Stimulated activated CD4-positive, alpha-beta T cell treated with anti-CD3 and anti-CD28 coated beads, Interleukin-12 subunit alpha, Interleukin-12 subunit beta, amount 100 ng/mL, for 48 hours (primary cell): ENCODE measurements around the gene GAN.

Experiments used
- DNase-seq, 3 donors: peaks; one replicate each; pipeline ENCODE4 v3.0.0-alpha.2; 2020; ENCODE audit warnings: low read depth in 2 of 3, low spot score in 1 of 3

Gene GAN

GRCh38 chr16:81314603-81315270, at the start of gene GAN:
TSS of gene GAN (plus strand) at chr16:81314962. CDS start at chr16:81315114, 152 bp downstream.
- peak; percentile 88 to 93 (median 92) for DNase-seq

GRCh38 chr16:81265052-81265451, 49.7 kb upstream of the GAN start:
- no peak for DNase-seq

GRCh38 chr16:81265658-81266451, 48.9 kb upstream of the GAN start:
- DNase-seq: no peak

GRCh38 chr16:81266680-81267095, 48.1 kb upstream of the GAN start:
- DNase-seq: peak in 2 of 3 donors; percentile 1

- no peak for DNase-seq
These were observed 46.3 kb upstream of the GAN start for GRCh38 chr16:81268509-81268908.

- DNase-seq: no peak
These were observed 41.4 kb upstream of the GAN start for GRCh38 chr16:81273223-81273950.

GRCh38 chr16:81275064-81275532, 39.7 kb upstream of the GAN start:
- no peak for DNase-seq

GRCh38 chr16:81275795-81276194, 39.0 kb upstream of the GAN start:
- DNase-seq: no peak

GRCh38 chr16:81276323-81276722, 38.4 kb upstream of the GAN start:
- DNase-seq: no peak

- DNase-seq: no peak
These were observed 37.2 kb upstream of the GAN start for GRCh38 chr16:81277541-81278080.

- no peak for DNase-seq
These were observed 36.2 kb upstream of the GAN start for GRCh38 chr16:81278526-81278925.

GRCh38 chr16:81279392-81279791, 35.4 kb upstream of the GAN start:
- no peak for DNase-seq

- no peak for DNase-seq
These were observed 34.4 kb upstream of the GAN start for GRCh38 chr16:81280393-81280792.

GRCh38 chr16:81283044-81283443, 31.7 kb upstream of the GAN start:
- no peak for DNase-seq

- DNase-seq: no peak
These were observed 29.7 kb upstream of the GAN start for GRCh38 chr16:81284995-81285600.

GRCh38 chr16:81286190-81286589, 28.6 kb upstream of the GAN start:
- no peak for DNase-seq

GRCh38 chr16:81291117-81291516, 23.6 kb upstream of the GAN start:
- no peak for DNase-seq

GRCh38 chr16:81292936-81293335, 21.8 kb upstream of the GAN start:
- no peak for DNase-seq

- no peak for DNase-seq
These were observed 20.6 kb upstream of the GAN start for GRCh38 chr16:81293909-81294802.

- no peak for DNase-seq
These were observed 18.1 kb upstream of the GAN start for GRCh38 chr16:81296631-81297030.
